SK-N-SH treated with all-trans-retinoic acid at 6 μM for 48 hours (cell line): ENCODE data around the gene TSPAN18.

ENCODE experiments used
- ATAC-seq: fragments of 200-7000 bp; cut with Tn5 transposase; 3 replicates; pipeline ENCODE4 v1.9.1; 2020; ENCODE audit warnings: mild to moderate bottlenecking, moderate library complexity
- ARNTL ChIP-seq: fragments of 450-650 bp; formaldehyde crosslinking; IDR thresholded peaks from 2 replicates; pipeline ENCODE4 v1.5.0; 2020; ENCODE audit warnings: low read depth, mild to moderate bottlenecking, moderate library complexity, borderline replicate concordance
- BACH2 ChIP-seq: fragments of 250-450 bp; sonication (Bioruptor Pico); IDR thresholded peaks from 2 replicates; pipeline ENCODE4 v1.9.0; 2021; ENCODE audit warnings: mild to moderate bottlenecking, borderline replicate concordance
- CREB5 ChIP-seq: fragments of 250-450 bp; sonication (Bioruptor Pico); IDR thresholded peaks from 2 replicates; pipeline ENCODE4 v1.5.1; 2020; ENCODE audit warnings: low read depth, mild to moderate bottlenecking, moderate library complexity
- CSDC2 ChIP-seq: fragments of 250-450 bp; sonication (Bioruptor Pico); IDR thresholded peaks from 2 replicates; pipeline ENCODE4 v1.5.0; 2020; ENCODE audit warnings: mild to moderate bottlenecking, moderate library complexity
- CSRNP3 ChIP-seq: fragments of 250-450 bp; sonication (Bioruptor Pico); IDR thresholded peaks from 2 replicates; pipeline ENCODE4 v1.5.1; 2021; ENCODE audit warnings: mild to moderate bottlenecking, moderate library complexity
- ESRRG ChIP-seq: fragments of 250-450 bp; sonication (Bioruptor Pico); IDR thresholded peaks from 2 replicates; pipeline ENCODE4 v1.6.1; 2021; ENCODE audit warnings: mild to moderate bottlenecking
- GLIS3 ChIP-seq: fragments of 250-450 bp; sonication (Bioruptor Pico); IDR thresholded peaks from 2 replicates; pipeline ENCODE4 v1.5.0; 2020; ENCODE audit warnings: mild to moderate bottlenecking, moderate library complexity
- ISL1 ChIP-seq: fragments of 250-450 bp; sonication (Bioruptor Pico); IDR thresholded peaks from 2 replicates; pipeline ENCODE4 v2.1.2; 2022; ENCODE audit warnings: mild to moderate bottlenecking, moderate library complexity
- OSR1 ChIP-seq: fragments of 250-450 bp; sonication (Bioruptor Pico); IDR thresholded peaks from 2 replicates; pipeline ENCODE4 v1.8.0; 2022; ENCODE audit warnings: moderate library complexity, mild to moderate bottlenecking, inconsistent platforms
- PATZ1 ChIP-seq: fragments of 250-450 bp; sonication (Bioruptor Pico); IDR thresholded peaks from 2 replicates; pipeline ENCODE4 v1.8.0; 2020; ENCODE audit warnings: mild to moderate bottlenecking, moderate library complexity, borderline replicate concordance
- POU6F1 ChIP-seq: fragments of 250-450 bp; sonication (Bioruptor Pico); IDR thresholded peaks from 2 replicates; pipeline ENCODE4 v1.8.0; 2021; ENCODE audit warnings: low read depth, mild to moderate bottlenecking, moderate library complexity, borderline replicate concordance
- PPARA ChIP-seq: fragments of 250-450 bp; sonication (Bioruptor Pico); IDR thresholded peaks from 2 replicates; pipeline ENCODE4 v1.5.0; 2020; ENCODE audit warnings: mild to moderate bottlenecking, borderline replicate concordance
- RARB ChIP-seq: fragments of 250-450 bp; sonication (Bioruptor Pico); IDR thresholded peaks from 2 replicates; pipeline ENCODE4 v1.8.0; 2021; ENCODE audit warnings: mild to moderate bottlenecking, moderate library complexity
- SNAI2 ChIP-seq: fragments of 250-450 bp; sonication (Bioruptor Pico); IDR thresholded peaks from 2 replicates; pipeline ENCODE4 v1.5.0; 2020; ENCODE audit warnings: mild to moderate bottlenecking, moderate library complexity
- TCF4 ChIP-seq: fragments of 250-450 bp; sonication (Bioruptor Pico); IDR thresholded peaks from 2 replicates; pipeline ENCODE4 v1.8.0; 2021; ENCODE audit warnings: mild to moderate bottlenecking, moderate library complexity, borderline replicate concordance
- TOX ChIP-seq: fragments of 250-450 bp; sonication (Bioruptor Pico); IDR thresholded peaks from 2 replicates; pipeline ENCODE4 v1.8.0; 2021; ENCODE audit warnings: mild to moderate bottlenecking, moderate library complexity, borderline replicate concordance
- TSHZ2 ChIP-seq: fragments of 250-450 bp; sonication (Bioruptor Pico); IDR thresholded peaks from 2 replicates; pipeline ENCODE4 v1.5.0; 2020; ENCODE audit warnings: mild to moderate bottlenecking, moderate library complexity
- ZC3H10 ChIP-seq: fragments of 250-450 bp; sonication (Bioruptor Pico); IDR thresholded peaks from 2 replicates; pipeline ENCODE4 v1.5.1; 2021; ENCODE audit warnings: mild to moderate bottlenecking, moderate library complexity
- ZFP3 ChIP-seq: fragments of 250-450 bp; sonication (Bioruptor Pico); IDR thresholded peaks from 2 replicates; pipeline ENCODE4 v1.5.0; 2020; ENCODE audit warnings: mild to moderate bottlenecking, moderate library complexity
- ZFP30 ChIP-seq: fragments of 450-650 bp; formaldehyde crosslinking; IDR thresholded peaks from 2 replicates; pipeline ENCODE4 v1.5.0; 2022; ENCODE audit warnings: mild to moderate bottlenecking, moderate library complexity
- ZNF565 ChIP-seq: fragments of 450-650 bp; formaldehyde crosslinking; conservative IDR thresholded peaks from 2 replicates; pipeline ENCODE4 v1.5.0; 2020; ENCODE audit warnings: low read depth, mild to moderate bottlenecking, moderate library complexity
- ZNF70 ChIP-seq: fragments of 450-650 bp; formaldehyde crosslinking; IDR thresholded peaks from 2 replicates; pipeline ENCODE4 v1.5.0; 2020; ENCODE audit warnings: mild to moderate bottlenecking, moderate library complexity
- ZNF8 ChIP-seq: fragments of 450-650 bp; formaldehyde crosslinking; IDR thresholded peaks from 2 replicates; pipeline ENCODE4 v1.5.0; 2020; ENCODE audit warnings: mild to moderate bottlenecking, moderate library complexity

TSPAN18 gene

GRCh38 chr11:44793350-44794090 lies 66.8 kb downstream of the TSPAN18 start:
- no peak for TF ChIP-seq TOX (CRISPR knock-in tag)
- no peak for TF ChIP-seq BACH2 (CRISPR knock-in tag)
- no peak for TF ChIP-seq ZC3H10
- no peak for TF ChIP-seq CSRNP3 (CRISPR knock-in tag)
- no peak for TF ChIP-seq ISL1 (CRISPR knock-in tag)
- no peak for TF ChIP-seq OSR1
- no peak for TF ChIP-seq ZNF70 (CRISPR knock-in tag)
- no peak for TF ChIP-seq ZNF8 (CRISPR knock-in tag)
- TF ChIP-seq SNAI2: no peak
- TF ChIP-seq POU6F1 (CRISPR knock-in tag): no peak
- no peak for TF ChIP-seq ZFP30 (CRISPR knock-in tag)
- TF ChIP-seq RARB (CRISPR knock-in tag): no peak
- no peak for TF ChIP-seq ZFP3 (CRISPR knock-in tag)
- no peak for TF ChIP-seq ARNTL (CRISPR knock-in tag)
- no peak for TF ChIP-seq TCF4
- no peak for TF ChIP-seq PATZ1 (CRISPR knock-in tag)
- no peak for TF ChIP-seq CSDC2 (CRISPR knock-in tag)
- ATAC-seq: no peak

GRCh38 chr11:44795803-44796535 lies 69.2 kb downstream of the TSPAN18 start:
- ATAC-seq: no peak
- TF ChIP-seq RARB (CRISPR knock-in tag) (no peak), TSHZ2 (CRISPR knock-in tag) (no peak), ZNF8 (CRISPR knock-in tag) (no peak), ZNF565 (CRISPR knock-in tag) (no peak), CREB5 (CRISPR knock-in tag) (no peak), ZNF70 (CRISPR knock-in tag) (no peak), CSRNP3 (CRISPR knock-in tag) (no peak), PPARA (CRISPR knock-in tag) (no peak), ZFP3 (CRISPR knock-in tag) (no peak), ZC3H10 (no peak), ESRRG (CRISPR knock-in tag) (no peak), ZFP30 (CRISPR knock-in tag) (no peak), ISL1 (CRISPR knock-in tag) (no peak), CSDC2 (CRISPR knock-in tag) (no peak), GLIS3 (no peak), PATZ1 (CRISPR knock-in tag) (no peak), OSR1 (no peak), BACH2 (CRISPR knock-in tag) (no peak), SNAI2 (no peak)
- TF ChIP-seq, all 23 proteins: peak for 0
